ENCODE measurements around the gene MTUS2. TPM values are rescaled to one million over a fixed set of nuclear protein-coding genes. Genes with fewer than 3 reads are reported as not detected.

Gene MTUS2
- polyA plus RNA-seq, 2 of the 4 experiments (the other 2 are of a cell fraction) = not detected

- WGBS (ENCODE audit: missing lambda C conversion rate) = 40% methylated on average over 2 of the region's 3 CpGs
- no peak for FAIRE-seq
These were observed 2.7 kb downstream of the MTUS2 start for GRCh38 chr13:28822801-28823200.

GRCh38 chr13:28825379-28825778 lies 5.2 kb downstream of the MTUS2 start:
- Histone ChIP-seq H3K4me2 (no peak overlapping the region), H3K9me3 (no peaks in the 10 kb centered on the region), H3K27ac (no peak overlapping the region), H3K4me3 (no peak overlapping the region), H3K4me1 (no peaks in the 10 kb centered on the region)
- ATAC-seq (no peak), DNase-seq (ENCODE audit: low read depth in 1 of 2, low spot score in 1 of 2) (no peak), FAIRE-seq (no peak)
- TF ChIP-seq RFX5 (IDR thresholded peaks at IDR 0.05) = no peak
- ChIA-PET POLR2A (no interaction called here), CTCF (interaction anchor here (1.2 to 2.2 kb wide), 2 partner anchors 11 to 224 kb away, joined by 3 to 8 read pairs; no protein-coding TSS in a partner anchor)
- WGBS (ENCODE audit: missing lambda C conversion rate) = 10% methylated on average over 2 of the region's 3 CpGs

More at GRCh38 chr13:28822801-28823200, 2.7 kb downstream of the MTUS2 start:
- no peaks in the 10 kb centered on the region for H3K4me1 ChIP-seq
- H3K9me3 ChIP-seq = no peaks in the 10 kb centered on the region
- H3K4me2 ChIP-seq = no peak overlapping the region
- DNase-seq (ENCODE audit: low read depth in 1 of 2, low spot score in 1 of 2) (no peak), ATAC-seq (no peak)
- no peak for TF ChIP-seq RARB (CRISPR knock-in tag; IDR thresholded peaks at IDR 0.05)
- TF ChIP-seq SMC3 (IDR thresholded peaks at IDR 0.05) = no peak
- no peak for TF ChIP-seq FOSB (CRISPR knock-in tag; IDR thresholded peaks at IDR 0.05)
- POLR2A ChIA-PET = no interaction called here
- H3K4me3 ChIP-seq = no peak overlapping the region
- CTCF ChIA-PET = no interaction called here
- no peak overlapping the region for H3K27ac ChIP-seq

GRCh38 chr13:28826368-28826767 lies 6.2 kb downstream of the MTUS2 start:
- H3K4me3 ChIP-seq = no peak overlapping the region
- no peak overlapping the region for H3K27ac ChIP-seq
- no peak for DNase-seq (ENCODE audit: low read depth in 1 of 2, low spot score in 1 of 2)
- ChIA-PET CTCF (interaction anchor here (0.7 to 2.2 kb wide), 2 partner anchors 10 to 609 kb away, joined by 4 to 8 read pairs; no protein-coding TSS in a partner anchor), POLR2A (no interaction called here)
- no peak for ATAC-seq
- no peak for FAIRE-seq
- H3K9me3 ChIP-seq = 0 out of 3 replicates have a peak, but pooled peaks cover 4% of the 10 kb centered on the region
- H3K4me1 ChIP-seq = no peaks in the 10 kb centered on the region
- WGBS (ENCODE audit: missing lambda C conversion rate) = 0% methylated on average over 1 of the region's 1 CpG
- H3K4me2 ChIP-seq = no peak overlapping the region
- TF ChIP-seq TP53 (CRISPR knock-in tag; IDR thresholded peaks at IDR 0.05) (no peak), FOXS1 (CRISPR knock-in tag; IDR thresholded peaks at IDR 0.05) (no peak), REST (IDR thresholded peaks at IDR 0.05) (no peak), ZNF302 (CRISPR knock-in tag; IDR thresholded peaks at IDR 0.05) (no peak), BHLHE40 (IDR thresholded peaks at IDR 0.05; ENCODE audit: low read depth, low read length) (no peak), NFE2L2 (conservative IDR thresholded peaks at IDR 0.05; ENCODE audit: low read length) (no peak), RNF2 (IDR thresholded peaks at IDR 0.05; ENCODE audit: borderline replicate concordance, low read depth) (no peak), RARB (CRISPR knock-in tag; IDR thresholded peaks at IDR 0.05) (no peak), NR3C1 (IDR thresholded peaks at IDR 0.05) (no peak), E2F6 (IDR thresholded peaks at IDR 0.05; ENCODE audit: borderline replicate concordance, low read depth) (no peak), POLR2AphosphoS2 (conservative IDR thresholded peaks at IDR 0.05; ENCODE audit: low read length) (no peak), POLR2A (IDR thresholded peaks at IDR 0.05; ENCODE audit: low read length) (no peak), CHD4 (IDR thresholded peaks at IDR 0.05; ENCODE audit: borderline replicate concordance) (no peak), ZC3H11A (IDR thresholded peaks at IDR 0.05) (no peak), CBX2 (IDR thresholded peaks at IDR 0.05; ENCODE audit: borderline replicate concordance, low read depth) (no peak), FOSB (CRISPR knock-in tag; IDR thresholded peaks at IDR 0.05) (no peak)

GRCh38 chr13:28830580-28830979 lies 10.4 kb downstream of the MTUS2 start:
- Histone ChIP-seq H3K4me2 (no peak overlapping the region), H3K4me3 (no peak overlapping the region), H3K27ac (no peak overlapping the region), H3K9me3 (0 out of 3 replicates have a peak, but pooled peaks cover 4% of the 10 kb centered on the region), H3K4me1 (no peaks in the 10 kb centered on the region)
- ATAC-seq (no peak), DNase-seq (ENCODE audit: low read depth in 1 of 2, low spot score in 1 of 2) (no peak), FAIRE-seq (no peak)
- ChIA-PET POLR2A (no interaction called here), CTCF (no interaction called here)
- no peak for TF ChIP-seq TP53 (CRISPR knock-in tag; IDR thresholded peaks at IDR 0.05)
- TF ChIP-seq NFE2L2 (conservative IDR thresholded peaks at IDR 0.05; ENCODE audit: low read length) = no peak
- TF ChIP-seq HOXA7 (CRISPR knock-in tag; IDR thresholded peaks at IDR 0.05) = no peak
- TF ChIP-seq FOSB (CRISPR knock-in tag; IDR thresholded peaks at IDR 0.05) = no peak
- TF ChIP-seq EHF (CRISPR knock-in tag; IDR thresholded peaks at IDR 0.05) = no peak
- TF ChIP-seq CBX8 (IDR thresholded peaks at IDR 0.05) = no peak
- TF ChIP-seq NPAS2 (CRISPR knock-in tag; IDR thresholded peaks at IDR 0.05; ENCODE audit: borderline replicate concordance) = no peak
- no peak for TF ChIP-seq CHD2 (IDR thresholded peaks at IDR 0.05; ENCODE audit: low read length, partially characterized antibody)
- TF ChIP-seq REST (IDR thresholded peaks at IDR 0.05) = no peak
- no peak for TF ChIP-seq MAFK (IDR thresholded peaks at IDR 0.05; ENCODE audit: partially characterized antibody)
- TF ChIP-seq BHLHE40 (IDR thresholded peaks at IDR 0.05; ENCODE audit: low read depth, low read length) = no peak
